ENCODE results near the gene XRCC4.
"Not testable (repeated sequence)": the region's sequence is repeated elsewhere in the genome, so short reads cannot be mapped to it uniquely, and the experiment has no call there.

XRCC4 gene

GRCh38 chr5:83124593-83124992, 47.2 kb downstream of the XRCC4 start:
- DNase-seq, result no peak

DNA sequence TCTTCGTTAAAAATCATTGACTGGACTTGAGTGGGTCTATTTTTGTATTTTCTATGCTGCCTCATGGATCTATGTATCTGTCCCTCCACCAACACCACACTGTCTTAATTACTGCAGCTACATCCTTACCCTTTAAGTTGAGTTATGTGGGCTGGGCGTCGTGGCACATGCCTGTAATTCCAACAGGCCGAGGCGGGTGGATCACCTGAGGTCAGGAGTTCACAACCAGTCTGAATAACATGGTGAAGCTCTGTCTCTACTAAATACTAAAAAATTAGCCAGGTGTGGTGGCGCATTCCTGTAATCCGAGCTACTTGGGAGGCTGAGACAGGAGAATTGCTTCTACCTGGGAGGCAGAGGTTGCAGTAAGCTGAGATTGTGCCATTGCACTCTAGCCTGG, 48.2 kb downstream of the XRCC4 start:
- DNase-seq, result no peak

GRCh38 chr5:83126501-83126900, 49.2 kb downstream of the XRCC4 start:
- no peak for DNase-seq

- no peak for DNase-seq
These were observed 56.5 kb downstream of the XRCC4 start for GRCh38 chr5:83133797-83134196.

DNA sequence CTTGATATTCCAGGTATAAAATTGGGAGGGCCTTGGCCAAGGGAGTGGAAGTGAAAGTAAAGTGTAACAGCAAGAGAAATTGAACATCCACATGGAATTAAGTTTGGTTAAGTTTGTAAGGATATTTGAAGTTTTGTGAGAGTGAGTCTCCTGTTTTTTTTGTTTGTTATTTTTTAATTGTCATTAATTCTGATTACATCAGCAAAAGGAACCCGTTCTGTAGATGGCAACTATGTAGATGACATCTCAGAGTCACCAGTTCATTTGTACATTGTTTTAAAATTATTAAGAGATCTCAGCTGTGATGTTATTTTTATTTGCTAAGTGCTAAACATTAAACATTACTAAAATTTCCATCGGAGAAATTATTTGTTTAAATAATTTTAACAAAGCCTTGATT, 65.2 kb downstream of the XRCC4 start:
- DNase-seq, result no peak

DNA sequence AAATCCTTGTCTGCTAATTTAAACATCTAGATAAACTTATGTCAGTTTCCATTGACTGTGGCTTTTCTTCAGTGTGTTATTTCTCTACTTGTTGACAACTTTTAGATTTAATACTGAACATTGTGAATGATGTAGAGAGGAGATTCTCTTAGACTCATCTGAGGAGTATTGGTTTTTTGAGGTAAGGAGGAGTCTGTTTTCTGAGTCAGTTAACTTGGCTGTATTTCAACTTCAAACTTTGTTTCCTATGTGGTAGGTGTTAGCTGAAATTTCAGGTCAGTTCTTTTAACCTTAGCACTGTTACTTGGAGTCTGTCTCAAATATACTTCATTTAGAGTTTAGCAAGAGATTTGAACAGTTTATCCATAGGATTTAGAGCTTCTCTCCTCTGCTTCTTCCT, 67.9 kb downstream of the XRCC4 start:
- no peak for DNase-seq

DNA sequence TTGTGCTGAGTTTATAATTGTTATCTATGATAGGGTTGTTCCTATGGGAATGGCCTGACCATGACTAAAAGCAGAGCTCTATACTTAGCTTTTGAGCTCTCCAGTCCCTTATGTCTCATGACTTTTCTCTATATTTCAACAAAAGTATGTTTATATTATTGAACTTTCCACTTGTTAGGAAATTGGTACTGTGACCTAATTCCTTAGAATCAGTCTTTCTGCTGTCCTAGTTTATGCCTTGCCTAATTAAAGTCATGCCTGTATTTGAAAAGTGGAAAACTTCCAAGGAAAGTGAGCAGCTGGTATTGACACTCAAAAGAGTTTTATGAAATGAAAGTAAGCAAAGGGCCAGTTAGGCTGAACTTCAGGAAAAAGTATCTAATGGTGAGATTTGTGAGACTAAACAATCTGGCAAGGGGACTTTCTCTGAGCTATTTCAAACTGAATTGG, 68.6 kb downstream of the XRCC4 start:
- DNase-seq, result no peak

- DNase-seq, result no peak
These were observed 69.1 kb downstream of the XRCC4 start for GRCh38 chr5:83146441-83146840.

GRCh38 chr5:83147593-83147992, 70.2 kb downstream of the XRCC4 start:
- DNase-seq, result no peak

DNA sequence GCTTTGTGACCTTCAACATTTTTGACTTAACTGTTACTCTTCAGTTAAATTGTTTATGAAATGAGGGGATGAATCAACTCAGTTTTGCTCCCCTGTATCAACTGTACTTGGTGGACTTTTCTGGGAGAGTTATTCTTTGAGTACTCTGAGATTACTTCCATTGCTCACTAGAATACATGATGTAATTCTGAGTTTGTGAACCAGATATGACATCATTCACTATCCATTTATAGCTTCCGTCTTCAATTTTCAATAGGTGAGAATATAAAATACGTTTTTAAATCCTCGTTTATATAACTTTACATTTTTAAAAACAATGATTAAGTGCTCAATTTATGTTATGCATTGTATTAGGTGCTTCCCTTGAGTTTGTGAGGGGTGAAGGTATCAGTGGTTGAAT, 71.0 kb downstream of the XRCC4 start:
- no peak for DNase-seq

DNA sequence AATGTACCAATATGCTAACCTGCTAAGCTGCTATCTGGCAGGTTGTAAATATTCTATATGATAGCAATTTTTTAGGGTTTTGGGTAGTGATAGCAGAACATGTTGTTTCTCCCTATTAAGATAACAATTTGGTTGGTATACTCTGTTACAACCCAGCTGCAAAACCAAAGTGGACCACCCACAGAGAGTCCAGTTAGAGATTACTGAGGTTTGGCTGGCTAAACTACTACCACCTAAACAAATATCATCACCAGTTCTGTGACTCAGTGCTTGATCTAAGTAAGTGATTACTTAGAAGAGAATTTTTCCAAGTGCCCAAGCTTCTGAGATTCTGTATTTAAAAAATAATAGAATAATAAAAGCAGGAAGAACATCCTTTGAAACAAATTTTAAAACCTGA, 72.3 kb downstream of the XRCC4 start:
- DNase-seq, result no peak

DNA sequence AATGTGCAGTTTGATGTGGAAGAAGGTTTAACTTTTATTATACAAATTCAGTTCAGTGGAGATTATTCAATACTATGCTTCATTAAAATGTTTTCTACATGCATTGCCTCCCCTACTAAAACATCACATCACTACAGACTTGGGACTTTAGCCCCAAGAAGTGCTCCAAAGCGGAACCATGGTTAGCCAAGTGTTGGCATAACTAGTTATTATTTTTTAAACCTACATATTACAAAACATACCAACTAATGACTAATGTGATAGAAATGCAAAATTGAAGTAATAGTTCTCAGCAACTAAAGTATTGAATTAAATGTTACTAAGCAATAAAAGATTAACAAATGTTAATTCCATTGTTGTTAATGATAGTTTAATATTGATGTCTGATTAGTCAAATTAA, 74.5 kb downstream of the XRCC4 start:
- DNase-seq, result no peak

DNA sequence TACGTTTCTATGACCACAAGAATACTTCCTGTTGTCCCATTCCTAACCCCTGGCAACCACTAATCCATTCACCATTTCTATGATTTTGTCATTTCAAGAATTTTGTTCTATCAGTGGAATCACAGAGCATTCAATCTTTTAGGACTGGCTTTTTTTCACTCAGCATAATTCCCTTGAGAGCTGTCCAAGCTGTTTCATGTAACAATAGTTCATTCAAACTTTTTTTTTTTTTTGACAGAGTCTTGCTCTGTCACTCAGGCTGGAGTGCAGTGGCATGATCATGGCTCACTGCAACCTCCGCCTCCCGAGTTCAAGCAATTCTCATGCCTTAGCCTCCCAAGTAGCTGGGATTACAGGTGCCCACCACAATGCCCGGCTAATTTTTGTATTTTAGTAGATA, 75.6 kb downstream of the XRCC4 start:
- not testable (repeated sequence) for DNase-seq

DNA sequence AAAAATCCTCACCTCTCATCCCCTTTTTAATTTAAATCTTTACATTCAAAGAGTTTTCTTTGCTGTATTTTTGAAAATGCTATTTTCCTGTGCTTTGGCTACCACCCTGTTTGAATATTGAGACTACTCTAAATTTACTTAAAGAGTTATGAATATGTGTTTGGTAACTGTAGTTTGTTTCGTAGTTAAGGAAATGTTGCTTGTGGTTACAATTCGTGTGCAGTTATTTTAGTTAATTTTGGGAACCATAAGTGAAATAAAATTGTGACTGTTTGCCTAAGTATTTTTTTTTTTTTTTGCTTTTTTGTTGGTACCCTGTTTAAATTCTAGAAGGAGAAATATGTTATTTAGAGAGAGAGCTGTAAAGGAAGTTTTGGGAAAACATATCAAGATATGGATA, 78.7 kb downstream of the XRCC4 start:
- no peak for DNase-seq

- DNase-seq, result peak; percentile 7
These were observed 79.8 kb downstream of the XRCC4 start for GRCh38 chr5:83157163-83157562.

- no peak for DNase-seq
These were observed 85.3 kb downstream of the XRCC4 start for GRCh38 chr5:83162601-83163000.

- DNase-seq, result no peak
These were observed 90.2 kb downstream of the XRCC4 start for GRCh38 chr5:83167538-83167937.

DNA sequence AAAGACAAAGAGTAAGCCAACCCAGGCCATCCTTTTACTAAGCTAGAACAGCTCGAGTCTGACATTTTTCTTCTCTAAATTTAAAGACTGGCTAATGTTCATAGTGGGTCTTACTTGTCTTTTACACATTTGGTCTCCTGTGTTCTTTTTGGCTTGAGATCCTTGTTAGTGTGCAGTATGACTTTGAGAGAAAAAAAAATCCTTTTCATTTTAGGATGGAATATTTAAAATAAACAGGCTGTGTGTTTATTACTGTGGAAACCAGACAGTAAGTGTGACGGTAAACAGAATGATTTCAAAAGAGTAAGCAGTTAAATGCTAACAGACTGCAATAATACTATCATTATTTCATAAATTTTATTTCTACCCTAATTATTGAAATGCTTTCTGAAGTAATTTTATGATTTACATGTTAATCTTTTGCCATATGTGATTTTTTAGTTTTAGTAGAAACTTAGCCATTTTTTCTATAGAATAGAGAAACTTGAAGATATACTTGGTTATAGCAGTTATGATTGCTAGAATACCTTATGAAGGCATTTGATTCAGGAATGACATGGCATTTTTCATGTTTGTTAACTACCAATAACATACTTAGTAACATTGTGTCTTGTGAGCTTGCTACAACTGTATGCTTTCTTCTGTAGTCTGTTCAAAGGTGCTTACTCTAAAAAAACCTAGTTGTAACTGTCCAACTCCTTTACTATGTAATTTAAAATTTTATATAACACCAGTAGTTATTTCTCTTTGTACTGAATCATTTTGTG, 92.4 kb downstream of the XRCC4 start:
- no peak for DNase-seq

- no peak for DNase-seq
These were observed 94.7 kb downstream of the XRCC4 start for GRCh38 chr5:83172011-83172410.

GRCh38 chr5:83172655-83173054, 95.3 kb downstream of the XRCC4 start:
- peak; percentile 36 for DNase-seq

DNA sequence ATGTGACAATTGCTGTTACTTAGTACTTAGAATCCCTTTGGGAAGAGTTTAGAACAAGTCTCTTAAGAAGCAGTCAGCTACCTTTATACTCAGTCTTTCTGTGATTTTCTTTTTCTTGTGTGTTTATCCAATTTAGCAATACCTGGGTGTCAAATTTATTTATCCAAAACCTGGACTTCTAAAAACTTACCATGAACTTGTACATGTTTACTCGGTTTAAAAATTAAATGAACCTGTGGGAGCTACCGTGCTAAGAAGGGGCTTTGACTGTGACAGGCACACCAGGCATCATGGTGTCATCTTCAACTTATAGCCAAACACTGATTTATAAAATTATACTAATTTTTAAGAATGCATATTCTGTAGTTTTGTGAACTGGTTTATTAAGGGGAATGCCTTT, 96.5 kb downstream of the XRCC4 start:
- DNase-seq, result no peak

DNA sequence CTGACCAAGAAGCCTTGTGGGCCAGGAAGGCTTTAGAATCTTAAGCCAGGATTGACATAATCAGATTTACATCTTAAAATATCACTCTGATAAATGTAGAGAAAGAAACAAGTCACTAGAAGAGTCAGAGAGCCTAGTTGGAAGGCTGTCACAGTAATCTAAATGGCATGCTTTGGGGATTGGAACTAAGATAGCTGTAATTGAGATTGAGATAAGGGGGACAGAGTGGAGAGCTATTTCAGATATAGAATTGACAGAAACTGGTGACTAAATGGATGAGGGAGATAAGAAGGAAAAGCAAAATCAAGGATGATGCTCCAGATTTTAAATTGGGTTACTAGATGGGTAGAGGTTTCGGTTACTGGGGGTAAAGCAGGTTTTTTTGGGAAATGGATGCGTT, 100.5 kb downstream of the XRCC4 start:
- DNase-seq, result no peak

GRCh38 chr5:83179966-83180365, 102.6 kb downstream of the XRCC4 start:
- no peak for DNase-seq

DNA sequence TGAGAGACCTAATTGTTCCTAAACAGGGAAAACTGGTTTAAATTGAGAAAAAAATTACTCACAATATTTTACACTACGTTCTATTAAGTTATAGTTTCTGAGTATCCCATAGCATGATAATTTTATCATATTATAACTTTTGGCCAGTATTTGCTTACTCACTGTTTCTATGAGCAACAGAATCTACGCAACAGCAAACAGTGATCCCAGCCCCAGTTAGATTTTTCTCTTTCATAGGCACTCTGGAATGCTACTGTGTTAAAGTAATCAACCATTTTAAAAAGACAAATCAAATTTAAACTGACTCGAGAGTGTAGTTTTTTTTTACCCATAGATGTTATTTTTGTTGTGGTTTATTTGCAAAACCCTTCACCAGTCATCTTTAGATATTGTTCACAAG, 107.2 kb downstream of the XRCC4 start:
- no peak for DNase-seq

DNA sequence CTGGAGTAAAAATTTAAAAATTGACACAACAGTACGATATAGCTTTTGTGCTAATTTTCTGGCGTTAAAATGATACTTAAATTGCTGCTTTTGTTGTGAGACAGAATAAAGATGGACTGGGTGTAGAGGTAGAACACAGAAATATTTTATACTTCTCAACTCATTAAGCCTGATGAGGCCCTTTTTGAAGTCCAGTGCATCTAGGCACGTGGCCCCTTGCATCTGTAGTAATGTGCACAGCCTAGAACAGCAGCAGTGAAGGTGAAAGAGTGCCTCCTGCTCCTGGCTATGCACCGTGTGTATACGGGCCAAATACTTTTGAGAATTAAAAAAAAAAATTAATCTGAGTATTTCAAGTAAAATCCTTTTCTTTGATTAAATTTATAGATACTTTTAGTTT, 115.6 kb downstream of the XRCC4 start:
- no peak for DNase-seq
